DMS 273 treated with DMSO at 0.1 percent for 48 hours (cell line): ENCODE data around the gene ENTPD8.
"Not testable (repeated sequence)": the region's sequence is repeated elsewhere in the genome, so short reads cannot be mapped to it uniquely, and the experiment has no call there.

Experiments used
- DNase-seq: peaks from one replicate; lab custom pipeline; 2025; lab: John Stamatoyannopoulos, UW

ENTPD8 gene

GRCh38 chr9:137458194-137459151, 17.3 kb upstream of the ENTPD8 start:
- peak; percentile 20 for DNase-seq

GRCh38 chr9:137457406-137458193, 16.4 kb upstream of the ENTPD8 start:
- no peak for DNase-seq

DNA sequence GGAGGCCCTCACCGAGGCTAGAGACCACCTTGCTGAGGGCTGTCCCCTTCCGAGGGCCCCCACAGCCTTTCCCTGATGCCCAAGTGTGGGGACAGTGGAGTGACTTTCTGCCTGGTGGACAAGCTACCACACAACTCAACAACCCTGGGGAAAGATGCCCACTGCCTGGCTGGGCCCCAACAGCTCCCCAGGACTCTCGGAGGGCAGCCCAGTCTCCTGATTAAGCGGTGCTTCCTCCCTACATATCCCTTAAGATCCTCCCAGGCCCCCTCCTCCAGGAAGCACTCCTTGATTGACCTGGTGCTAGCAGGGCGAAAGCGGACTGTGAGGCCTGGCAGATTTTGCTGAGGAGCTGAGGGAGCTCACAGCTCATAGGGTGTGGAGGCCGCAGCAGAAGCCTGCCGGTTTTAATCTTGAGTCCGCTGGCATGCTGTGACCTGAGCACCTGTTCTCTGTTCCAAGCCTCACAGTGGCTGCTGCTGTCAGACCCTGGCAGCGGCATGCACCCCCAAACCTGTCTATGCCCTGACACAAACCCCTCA, 15.8 kb upstream of the ENTPD8 start:
- DNase-seq: no peak

DNA sequence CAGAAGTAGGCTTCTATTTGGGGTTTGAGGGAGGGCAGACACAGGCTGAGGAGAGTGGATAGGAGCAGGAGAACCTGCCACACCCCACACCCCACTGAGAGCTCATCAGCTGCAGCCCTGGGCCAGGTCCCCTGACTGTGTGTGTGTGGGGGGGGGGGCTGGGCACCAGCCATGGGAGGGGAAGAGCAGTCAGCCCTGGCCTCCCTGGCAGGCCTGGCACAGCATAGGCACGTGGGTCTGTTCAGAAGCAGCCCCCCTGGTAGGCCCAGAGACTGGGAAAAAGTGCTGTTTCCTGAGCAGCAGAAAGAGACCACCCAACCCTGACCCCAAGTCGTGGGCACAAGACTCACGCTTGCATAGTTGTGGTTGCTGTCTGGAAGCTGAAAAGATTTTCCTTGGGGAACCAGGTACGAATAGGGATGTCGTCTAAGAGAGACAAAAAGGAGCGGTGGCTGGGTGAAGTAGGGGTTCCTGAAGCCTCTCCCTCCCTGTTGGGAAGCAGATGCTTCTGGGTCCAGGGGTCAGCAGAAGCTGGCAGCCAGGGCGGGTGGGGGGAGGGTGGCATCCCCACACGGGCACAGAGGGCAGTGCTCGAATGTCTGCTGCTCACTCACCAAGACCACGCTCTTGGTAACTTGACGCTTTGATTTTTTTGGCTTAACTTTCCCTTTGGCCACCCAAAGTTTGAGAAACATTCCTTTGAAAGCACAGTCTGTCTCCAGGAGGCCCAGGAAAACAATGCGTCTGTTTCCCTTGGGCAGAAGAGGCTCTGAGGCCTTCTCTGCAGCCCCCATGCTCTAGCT, 15.1 kb upstream of the ENTPD8 start:
- no peak for DNase-seq

DNA sequence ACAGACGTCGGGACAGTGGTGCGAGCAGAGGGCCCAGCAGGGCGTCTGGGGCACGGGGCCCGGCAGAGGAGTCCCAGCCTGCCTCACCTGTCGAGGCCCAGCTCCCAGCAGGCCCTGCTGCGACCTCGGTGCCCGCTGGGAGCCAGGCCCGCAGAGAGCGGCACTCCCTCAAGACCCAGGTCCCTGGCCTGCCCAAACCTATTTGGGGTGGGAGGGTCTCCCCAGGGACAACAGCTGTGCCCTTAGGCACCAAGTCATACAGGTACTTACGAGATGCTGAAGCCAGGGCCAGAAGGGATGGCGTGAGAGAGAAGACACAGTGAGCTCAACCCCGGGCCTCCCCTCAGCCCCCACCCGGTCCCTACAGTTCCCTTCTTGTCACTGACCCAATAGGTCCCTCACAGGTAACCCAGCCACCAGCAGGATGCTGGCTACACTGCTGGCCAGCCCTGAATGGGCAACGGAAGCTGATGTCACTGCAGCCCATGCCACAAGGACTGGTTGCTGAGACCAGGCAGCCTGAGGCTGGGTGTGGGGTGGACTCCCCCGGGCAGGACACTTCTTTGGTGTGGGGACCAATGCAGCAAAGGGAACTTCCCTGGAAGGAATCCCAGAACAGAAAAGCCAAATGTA, 14.3 kb upstream of the ENTPD8 start:
- DNase-seq: no peak

- no peak for DNase-seq
Observed at GRCh38 chr9:137454597-137455358, 13.6 kb upstream of the ENTPD8 start.

DNA sequence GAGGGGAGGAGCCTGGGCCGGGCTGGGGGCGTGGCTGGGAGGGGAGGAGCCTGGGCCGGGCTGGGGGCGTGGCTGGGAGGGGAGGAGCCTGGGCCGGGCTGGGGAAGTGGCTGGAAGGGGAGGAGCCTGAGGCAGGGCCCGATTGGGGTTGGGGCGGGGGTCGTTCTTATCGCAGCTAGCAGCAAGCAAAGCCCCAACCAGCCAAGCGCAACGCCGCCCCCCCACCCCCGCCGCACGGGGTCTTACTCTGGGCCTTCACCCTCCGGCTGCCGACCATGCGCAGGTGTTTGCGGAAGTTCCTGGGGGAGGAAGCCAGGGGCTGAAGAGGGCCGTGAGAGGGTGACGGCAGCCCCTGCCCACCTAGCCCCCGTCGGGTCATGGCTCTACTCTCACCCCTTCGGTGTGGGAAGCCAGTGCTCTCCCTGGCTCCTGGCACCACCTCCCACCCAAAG, 13.0 kb upstream of the ENTPD8 start:
- DNase-seq: no peak

DNA sequence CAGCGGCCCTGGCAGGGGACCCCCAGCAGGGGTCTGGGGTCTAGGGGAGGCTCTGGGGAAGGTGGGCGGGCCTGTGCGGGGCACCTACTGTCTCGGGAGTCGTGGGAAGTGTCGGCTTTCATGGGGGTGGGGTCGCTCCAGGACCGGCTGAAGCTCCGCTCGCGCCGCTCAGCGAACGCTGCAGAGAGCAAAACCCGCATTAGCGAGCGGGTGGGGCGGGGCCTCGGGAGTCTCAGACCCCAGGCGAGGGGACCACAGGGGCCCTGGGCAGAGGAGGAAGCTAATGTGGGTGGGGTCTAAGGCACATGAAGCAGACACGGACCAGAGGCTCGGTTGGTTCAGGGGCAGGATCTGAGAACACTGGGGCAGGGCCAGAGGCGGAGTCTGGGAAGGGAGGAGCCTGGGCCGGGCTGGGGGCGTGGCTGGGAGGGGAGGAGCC, 12.5 kb upstream of the ENTPD8 start:
- no peak for DNase-seq

DNA sequence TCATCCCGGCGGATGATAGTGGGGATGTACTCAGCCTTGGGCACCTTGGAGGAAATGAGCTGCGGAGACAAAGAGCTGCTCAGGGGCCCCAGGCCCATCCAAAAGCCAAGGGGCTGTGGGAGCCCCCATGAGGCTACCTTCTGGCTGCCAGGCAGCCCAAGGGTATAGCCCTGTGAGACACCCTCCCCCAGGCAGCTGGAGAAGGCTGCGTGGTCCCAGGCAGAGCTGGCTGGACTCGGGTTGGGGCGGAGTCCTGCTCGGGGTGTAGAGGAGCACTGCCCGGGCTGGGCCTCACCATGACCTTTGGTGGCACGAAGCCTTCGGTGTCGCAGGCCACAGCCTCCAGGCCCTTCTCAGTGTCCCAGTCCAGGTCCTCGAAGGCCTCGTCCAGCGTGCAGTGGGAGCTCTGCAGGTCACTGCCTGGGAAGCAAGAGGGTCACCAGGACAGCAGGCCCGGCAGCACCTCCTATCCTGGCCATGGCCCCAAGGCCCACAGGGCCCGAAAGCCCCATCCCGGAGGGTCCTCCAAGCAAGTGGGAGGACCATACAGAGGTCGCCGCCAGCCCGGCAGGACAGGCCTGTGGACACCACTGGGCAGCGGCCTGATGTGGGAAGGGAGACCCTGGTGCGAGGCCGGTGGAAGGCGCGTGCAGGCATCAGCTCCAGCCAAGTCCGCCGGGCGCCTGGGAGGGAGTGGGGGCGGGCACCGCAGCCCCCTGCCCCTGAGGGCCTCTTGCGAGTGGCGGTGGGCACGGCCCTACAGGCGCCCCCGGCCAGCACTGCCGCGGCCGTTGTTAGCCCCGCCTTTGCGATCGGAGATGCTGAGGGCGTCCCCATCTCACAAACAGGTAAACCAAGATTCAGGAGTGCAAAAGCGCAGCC, 11.8 kb upstream of the ENTPD8 start:
- DNase-seq: no peak

DNA sequence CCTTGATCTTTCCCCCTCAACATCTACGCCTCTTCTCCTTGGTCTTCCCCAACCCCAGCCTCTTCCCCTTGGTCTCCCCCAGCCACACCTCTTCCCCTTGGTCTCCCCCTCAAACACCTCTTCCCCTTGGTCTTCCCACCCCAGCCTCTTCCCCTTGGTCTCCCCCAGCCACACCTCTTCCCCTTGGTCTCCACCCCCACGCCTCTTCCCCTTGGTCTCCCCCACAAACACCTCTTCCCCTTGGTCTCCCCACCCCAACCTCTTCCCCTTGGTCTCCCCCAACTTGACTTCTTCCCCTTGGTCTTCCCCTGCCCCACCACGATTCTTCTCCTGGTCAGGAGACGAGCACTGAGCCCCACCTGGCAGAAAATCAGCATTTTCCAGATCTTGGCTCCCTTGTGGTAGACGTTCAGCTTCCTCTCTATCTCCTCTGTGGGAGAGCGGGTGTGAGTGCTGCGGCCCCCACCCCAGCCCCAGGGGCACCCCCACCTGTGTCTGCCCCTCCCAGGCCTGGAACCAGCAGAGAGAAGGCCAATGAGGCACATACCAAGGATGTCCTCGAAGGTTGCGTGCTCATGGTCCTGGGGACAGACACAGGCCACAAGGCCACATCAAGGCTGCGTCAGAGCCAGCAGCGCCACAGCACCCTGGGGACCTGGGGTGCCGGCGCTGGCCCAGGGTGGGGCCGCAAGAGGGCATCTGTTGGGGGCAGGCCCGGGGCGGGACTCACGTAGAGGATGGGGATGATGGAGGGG, 11.0 kb upstream of the ENTPD8 start:
- no peak for DNase-seq

GRCh38 chr9:137451264-137452005, 10.3 kb upstream of the ENTPD8 start:
- not testable (repeated sequence) for DNase-seq

DNA sequence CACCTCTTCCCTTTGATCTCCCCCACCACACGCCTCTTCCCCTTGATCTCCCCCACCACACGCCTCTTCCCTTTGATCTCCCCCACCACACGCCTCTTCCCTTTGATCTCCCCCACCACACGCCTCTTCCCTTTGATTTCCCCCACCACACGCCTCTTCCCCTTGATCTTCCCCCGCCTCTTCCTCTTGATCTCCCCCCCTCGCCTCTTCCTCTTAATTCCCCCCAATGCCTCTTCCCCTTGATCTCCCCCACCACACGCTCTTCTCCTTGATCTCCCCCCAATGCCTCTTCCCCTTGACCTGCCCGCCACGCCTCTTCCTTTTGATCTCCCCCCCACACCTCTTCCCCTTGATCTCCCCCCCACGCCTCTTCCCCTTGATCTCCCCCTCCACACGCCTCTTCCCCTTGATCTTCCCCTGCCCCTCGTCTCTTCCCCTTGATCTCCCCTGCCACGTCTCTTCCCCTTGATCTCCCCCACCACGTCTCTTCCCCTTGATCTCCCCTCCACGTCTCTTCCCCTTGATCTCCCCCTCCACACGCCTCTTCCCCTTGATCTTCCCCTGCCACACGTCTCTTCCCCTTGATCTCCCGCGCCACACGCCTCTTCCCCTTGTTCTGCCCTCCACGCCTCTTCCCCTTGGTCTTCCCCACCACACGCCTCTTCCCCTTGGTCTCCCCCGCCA, 9.5 kb upstream of the ENTPD8 start:
- DNase-seq: not testable (repeated sequence)

DNA sequence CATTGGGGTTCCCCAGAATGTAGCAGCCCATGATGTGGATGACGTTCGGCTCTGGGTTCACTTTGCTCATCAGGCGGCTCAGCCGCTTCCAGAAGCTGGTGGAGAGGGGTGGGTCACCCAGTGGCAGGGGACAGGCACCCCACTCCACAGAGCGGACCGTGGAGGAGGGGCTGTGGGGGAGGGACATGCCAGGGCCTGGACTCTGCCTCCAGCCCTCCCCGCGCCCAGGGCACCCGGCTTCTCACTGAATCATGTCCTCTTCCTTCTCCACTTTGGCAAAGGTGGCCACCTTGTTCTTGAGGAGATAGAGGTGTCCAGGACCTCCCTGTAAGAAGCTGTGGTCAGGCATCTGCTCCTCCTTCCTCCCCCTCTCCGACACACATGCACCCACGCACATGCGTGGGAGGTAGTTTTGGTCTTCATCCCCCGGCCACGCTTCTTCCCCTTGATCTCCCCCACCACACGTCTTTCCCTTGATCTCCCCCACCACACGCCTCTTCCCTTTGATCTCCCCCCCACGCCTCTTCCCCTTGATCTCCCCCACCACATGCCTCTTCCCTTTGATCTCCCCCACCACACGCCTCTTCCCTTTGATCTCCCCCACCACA, 8.9 kb upstream of the ENTPD8 start:
- no peak for DNase-seq

GRCh38 chr9:137449081-137449844, 8.1 kb upstream of the ENTPD8 start:
- no peak for DNase-seq

DNA sequence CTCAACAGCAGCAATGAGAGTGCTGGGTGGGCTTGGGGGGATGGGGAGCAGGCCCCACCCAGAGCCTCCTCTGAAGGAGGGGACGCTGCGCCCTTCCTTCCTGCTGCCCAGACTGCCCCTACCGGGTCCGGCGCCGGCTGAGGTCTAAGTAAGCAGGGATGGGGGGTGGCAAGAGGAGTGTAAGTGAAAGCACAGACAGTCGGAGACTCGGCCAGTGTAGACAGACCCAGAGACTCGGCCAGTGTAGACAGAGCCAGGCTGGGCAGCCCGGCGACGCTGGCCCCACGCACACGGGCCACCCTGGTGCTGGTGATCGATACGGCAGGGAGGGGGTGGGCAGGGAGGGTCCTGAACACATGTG, 7.4 kb upstream of the ENTPD8 start:
- DNase-seq: no peak
